Pancreas (tissue), 10 donors: Measurements from ENCODE around the gene DUSP9. TPM values are rescaled to one million over a fixed set of nuclear protein-coding genes. Genes with fewer than 3 reads are reported as not detected.

ENCODE experiments used
- ATAC-seq, 4 donors: fragments of 200-7000 bp; cut with Tn5 transposase; one replicate each; pipeline versions ENCODE4 v1.8.0 to v1.9.1; 2020; ENCODE audit warnings: mild to moderate bottlenecking in 4 of 4, moderate library complexity in 4 of 4
- DNase-seq, 6 donors: peaks; one replicate each; pipeline ENCODE4 v3.0.0-alpha.2; 2020
- FAIRE-seq: peaks from 2 replicates; lab custom pipeline; 2012; peaks lifted over from hg19 to GRCh38; lab: Jason Lieb, UNC
- H3K27ac ChIP-seq, 4 donors: fragments of 200-600 bp; sonication (generic); 1 replicate in 3 of 4; 2 replicates in 1 of 4; pipeline versions ENCODE4 v1.5.0 to v1.8.0; 2020
- H3K27me3 ChIP-seq, 4 donors: fragments of 200-600 bp; one replicate each; pipeline ENCODE4 v1.8.0; 2021
- H3K36me3 ChIP-seq, 3 donors: fragments of 200-600 bp; sonication (generic) in 1 of 3; one replicate each; pipeline versions ENCODE4 v1.5.0 to v1.8.0; 2020 to 2021
- H3K4me1 ChIP-seq, 3 donors: fragments of 200-600 bp; one replicate each; pipeline ENCODE4 v1.8.0; 2021
- H3K4me3 ChIP-seq, 4 donors: fragments of 200-600 bp; sonication (generic) in 2 of 4; one replicate each; pipeline versions ENCODE4 v1.5.0 to v1.8.0; 2020 to 2021
- H3K9me3 ChIP-seq, 4 donors: fragments of 200-600 bp; one replicate each; pipeline ENCODE4 v1.8.0; 2021
- CTCF ChIP-seq, 4 donors: fragments of 200-600 bp; sonication (generic) in 3 of 4; IDR thresholded peaks; one replicate each; pipeline versions ENCODE4 v1.5.0 to v1.8.0; 2021; ENCODE audit warnings: antibody characterized with exemption in 4 of 4
- WGBS, 2 donors: extraction: QIAGEN DNeasy Blood & Tissue Kit; methylation state at CpG; one replicate each; pipeline ENCODE4 v1.1.7; 2013; 5-methylcytosine and 5-hydroxymethylcytosine counted together
- intact Hi-C, 3 donors: fragments of 100-400 bp; cut with DNase I; formaldehyde crosslinking; loops; one replicate each; pipeline versions ENCODE4 v1.11.1 to v1.14.2; 2022
- polyA plus RNA-seq, 2 donors: library from polyadenylated mRNA; stranded (reverse); fragments of 200-250 nt; gene quantifications; one replicate each; pipeline ENCODE4 v1.2.3, GENCODE V29; 2013
- total RNA-seq, 6 donors: library from RNA; stranded (reverse); fragmentation: NEBNext Ultra II Directional in 4 of 6; extraction: Animal tissue kit (Norgen Biotek cat#: 25700) in 4 of 6; gene quantifications; one replicate each; pipeline versions ENCODE4 v1.2.1 to v1.2.4, GENCODE V29; 2021 to 2023
- donor health status: healthy with polysubstance abuse.
- donor health status: DM: no; HTN: no; CAD: no; lungs with moderate emphysema.
- donor health status: DM: no; HTN: no; CAD: no.
- donor health status: control.
- donor health status: control.
- donor health status: Bipolar disorder and iron deficiency.
- donor health status: DM: yes; HTN: yes; CAD: no.
- donor health status: DM: no; HTN: no; CAD: no.
- donor health status: DM: no; HTN: no; CAD: no.
- donor health status: DM: yes; HTN: yes; CAD: no.

The DUSP9 gene
- total RNA-seq (under 1 TPM in 3 of 6 donors, not detected in 3; 0.09 to 0.28 (median 0.14) TPM), polyA plus RNA-seq (under 1 TPM in 1 of 2 donors, not detected in 1; 0.07 TPM)

- TF ChIP-seq CTCF (IDR thresholded peaks at IDR 0.05), result no peak
- H3K27me3 ChIP-seq, result peaks cover 0 to 30% (median 7%) of the 10 kb centered on the region in 4 donors
- WGBS, 2 donors, result 5 to 34% methylated on average over 16 to 53 of the region's 53 CpGs
- H3K36me3 ChIP-seq, result no peaks in the 10 kb centered on the region
- FAIRE-seq, result no peak
- peak; percentile 17 to 77 (median 36) for DNase-seq
- no peaks in the 10 kb centered on the region for H3K9me3 ChIP-seq
- peak; percentile 53 to 73 (median 64) for ATAC-seq
- H3K4me3 ChIP-seq, result peak within 1 kb of the TSS in 2 of 4 donors; percentile 6 to 22
- H3K4me1 ChIP-seq, result no peaks in the 10 kb centered on the region
- intact Hi-C loops, result loop anchor here in 1 of 3 donors (10.0 kb wide), 1 partner anchor 92 kb away; no protein-coding TSS in a partner anchor
- no peak within 1 kb of the TSS for H3K27ac ChIP-seq
Measured at GRCh38 chrX:153646620-153647373, at the start of gene DUSP9. DUSP9 (plus strand) TSS chrX:153647203; CDS start chrX:153647954, 751 bp downstream.

DNA sequence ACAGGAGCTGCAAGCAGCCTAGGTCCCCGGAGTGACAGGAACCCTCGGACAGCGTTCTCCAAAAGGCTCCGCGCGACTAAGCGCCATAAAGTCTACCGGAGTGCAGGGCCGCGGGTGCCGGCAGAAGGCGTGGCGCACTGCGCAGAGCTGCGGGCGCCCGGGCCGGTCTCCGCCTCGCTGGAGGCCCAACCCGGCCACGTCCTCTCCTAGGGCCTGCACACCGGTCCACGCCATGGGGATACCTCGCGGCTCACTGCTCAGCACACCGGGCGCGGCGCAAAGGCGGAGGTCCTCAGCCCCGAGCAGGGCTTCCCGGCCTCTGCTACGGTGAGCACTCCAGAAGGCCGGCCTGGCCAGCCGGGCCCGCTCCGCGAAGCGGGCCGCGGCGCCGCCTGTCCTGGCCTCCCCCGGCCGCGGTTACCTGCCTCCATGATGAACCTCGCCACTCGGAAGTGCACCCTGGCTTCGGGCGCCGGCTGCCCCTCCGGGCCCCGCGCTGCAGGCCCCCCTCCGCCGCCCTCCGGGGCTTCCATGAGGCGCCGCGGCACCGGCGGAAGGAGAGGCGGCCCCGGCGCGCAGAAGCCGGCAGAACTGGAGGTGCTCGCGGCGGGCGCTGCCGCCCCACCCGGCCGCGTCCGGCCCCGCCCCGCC is 48.3 kb upstream of the DUSP9 start, which contains the start of gene CCNQ:
Gene CCNQ, minus strand, starts transcription at position 599 of the 651 bp plus-strand sequence. Its CDS starts 66 bp downstream, at position 533.
- 0 to 30% methylated on average over 51 to 79 of the region's 79 CpGs for WGBS, 2 donors
- intact Hi-C loops, result no loop called here
- ATAC-seq (peak; percentile 46 to 59 (median 52)), DNase-seq (peak in 2 of 6 donors; percentile 62 to 81), FAIRE-seq (no peak)
- H3K9me3 ChIP-seq, result no peaks in the 10 kb centered on the region
- H3K27ac ChIP-seq, result peak within 1 kb of the TSS in 3 of 4 donors; percentile 42 to 61 (median 44)
- no peak for TF ChIP-seq CTCF (IDR thresholded peaks at IDR 0.05)
- no peaks in the 10 kb centered on the region for H3K27me3 ChIP-seq
- H3K4me1 ChIP-seq, result no peaks in the 10 kb centered on the region
- peak within 1 kb of the TSS; percentile 44 to 71 (median 60) for H3K4me3 ChIP-seq
- H3K36me3 ChIP-seq, result no peaks in the 10 kb centered on the region

- intact Hi-C loops, result no loop called here
- H3K4me1 ChIP-seq, result no peaks in the 10 kb centered on the region
- FAIRE-seq (no peak), ATAC-seq (peak; percentile 95 to 97 (median 96)), DNase-seq (peak; percentile 88 to 96 (median 91))
- H3K9me3 ChIP-seq, result no peaks in the 10 kb centered on the region
- no peak for TF ChIP-seq CTCF (IDR thresholded peaks at IDR 0.05)
- 0 to 17% methylated on average over 43 to 79 of the region's 79 CpGs for WGBS, 2 donors
- peak overlapping the region; percentile 26 to 50 (median 39) for H3K4me3 ChIP-seq
- no peaks in the 10 kb centered on the region for H3K27me3 ChIP-seq
- H3K36me3 ChIP-seq, result no peaks in the 10 kb centered on the region
- H3K27ac ChIP-seq, result peak overlapping the region in 3 of 4 donors; percentile 42 to 61 (median 44)
Measured at GRCh38 chrX:153599192-153600031, 47.6 kb upstream of the DUSP9 start.

DNA sequence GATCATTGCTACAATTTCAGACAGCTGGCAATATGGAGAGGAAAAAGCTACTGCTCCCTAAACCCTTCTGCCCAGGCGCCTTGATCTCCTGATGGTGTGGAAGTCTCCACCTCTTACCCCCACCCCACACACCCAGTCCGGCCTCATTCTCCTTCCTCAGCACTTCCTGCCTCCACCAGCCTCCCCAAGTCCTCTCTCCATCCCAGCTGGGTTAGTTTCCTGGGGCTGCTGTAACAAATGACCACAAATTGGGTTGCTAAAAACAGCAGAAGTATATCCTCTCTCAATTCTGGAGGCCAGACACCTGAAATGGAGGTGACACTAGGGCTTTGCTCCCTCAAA is 47.0 kb upstream of the DUSP9 start:
- peak in 2 of 4 donors; percentile 16 to 31 for ATAC-seq
- H3K4me1 ChIP-seq, result no peaks in the 10 kb centered on the region
- WGBS, 2 donors, result 7 to 28% methylated on average over 2 of the region's 2 CpGs
- H3K9me3 ChIP-seq, result no peaks in the 10 kb centered on the region
- no peak overlapping the region for H3K27ac ChIP-seq
- H3K36me3 ChIP-seq, result no peaks in the 10 kb centered on the region
- intact Hi-C loops, result no loop called here
- H3K27me3 ChIP-seq, result no peaks in the 10 kb centered on the region
- FAIRE-seq, result no peak
- H3K4me3 ChIP-seq, result peak overlapping the region; percentile 26 to 50 (median 39)
- no peak for TF ChIP-seq CTCF (IDR thresholded peaks at IDR 0.05)
- DNase-seq, result no peak
